ENCODE results near the gene REL.

DNA sequence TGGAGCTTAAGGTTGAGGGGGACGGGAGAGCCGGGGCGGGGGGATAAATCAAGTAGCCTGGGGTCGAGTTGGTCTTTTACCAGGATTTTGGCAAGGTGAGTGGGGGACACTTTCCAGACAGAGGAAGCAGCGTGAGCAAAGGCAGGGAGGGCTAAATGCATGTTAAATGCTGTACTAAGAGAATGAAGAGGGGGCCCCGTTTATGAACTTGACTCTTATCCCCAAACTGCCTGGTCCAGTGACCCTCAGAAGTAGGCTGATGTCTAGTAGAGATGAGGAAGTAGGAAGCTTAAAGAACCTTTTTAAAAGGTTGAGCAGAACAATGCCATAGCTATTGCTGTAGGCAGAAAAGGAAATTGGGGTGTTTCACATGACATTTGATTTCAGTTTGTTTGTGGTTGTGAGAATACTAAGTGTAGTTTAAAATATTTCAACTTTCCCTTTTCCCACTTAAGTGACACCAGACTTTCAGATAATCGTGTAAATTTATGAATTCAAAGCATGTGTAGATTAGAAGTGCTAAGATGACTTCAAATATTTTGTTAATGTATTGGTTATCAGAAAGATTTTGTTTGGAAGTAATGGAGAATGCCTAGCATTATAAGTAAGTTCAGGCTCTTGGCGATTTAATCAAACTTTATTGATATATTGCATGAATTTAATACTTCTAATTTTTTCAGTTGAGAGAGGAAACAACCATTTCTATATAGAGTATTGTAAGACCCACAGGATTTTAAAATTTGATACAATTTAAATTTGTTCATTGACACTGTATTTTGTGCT, 1.8 kb downstream of the REL start:
- TF ChIP-seq ZNF274 (IDR thresholded peaks at IDR 0.05; ENCODE audit: low read depth, low read length) (no peak), SUZ12 (IDR thresholded peaks at IDR 0.05; ENCODE audit: extremely low read depth, insufficient read depth, insufficient read length) (no peak), YY1 (IDR thresholded peaks at IDR 0.05; ENCODE audit: insufficient read depth, insufficient read length) (no peak)

Measured in NT2/D1 (cell line).